Nephron progenitor cell (in vitro differentiated cells): ENCODE data around the gene ARHGAP33.

ENCODE experiments used
- DNase-seq: peaks from one replicate; pipeline ENCODE4 v3.0.0; 2021
- H3K27ac Mint-ChIP-seq: 2 replicates; pipeline ENCODE4 v1.8.0; 2021; ENCODE audit warnings: mild to moderate bottlenecking, moderate library complexity, mixed read lengths
- H3K27me3 Mint-ChIP-seq: 2 replicates; pipeline ENCODE4 v1.8.0; 2021; ENCODE audit warnings: mild to moderate bottlenecking, low read depth, mixed read lengths; ENCODE audit not compliant: poor library complexity
- H3K36me3 Mint-ChIP-seq: 2 replicates; pipeline ENCODE4 v1.8.0; 2021; ENCODE audit warnings: low read depth, mixed read lengths
- H3K4me1 Mint-ChIP-seq: 2 replicates; pipeline ENCODE4 v1.8.0; 2021; ENCODE audit warnings: mixed read lengths
- H3K4me3 Mint-ChIP-seq: 2 replicates; pipeline ENCODE4 v1.8.0; 2021; ENCODE audit warnings: mild to moderate bottlenecking, moderate library complexity, mixed read lengths
- H3K9me3 Mint-ChIP-seq: 2 replicates; pipeline ENCODE4 v1.8.0; 2021; ENCODE audit warnings: mild to moderate bottlenecking, moderate library complexity, mixed read lengths
- TF ChIP-seq, protein P1 (sequence below): fragments of 200-600 bp; sonication (generic); IDR thresholded peaks from 2 replicates; pipeline ENCODE4 v1.5.0; 2021; ENCODE audit warnings: antibody characterized with exemption

Gene ARHGAP33

DNA sequence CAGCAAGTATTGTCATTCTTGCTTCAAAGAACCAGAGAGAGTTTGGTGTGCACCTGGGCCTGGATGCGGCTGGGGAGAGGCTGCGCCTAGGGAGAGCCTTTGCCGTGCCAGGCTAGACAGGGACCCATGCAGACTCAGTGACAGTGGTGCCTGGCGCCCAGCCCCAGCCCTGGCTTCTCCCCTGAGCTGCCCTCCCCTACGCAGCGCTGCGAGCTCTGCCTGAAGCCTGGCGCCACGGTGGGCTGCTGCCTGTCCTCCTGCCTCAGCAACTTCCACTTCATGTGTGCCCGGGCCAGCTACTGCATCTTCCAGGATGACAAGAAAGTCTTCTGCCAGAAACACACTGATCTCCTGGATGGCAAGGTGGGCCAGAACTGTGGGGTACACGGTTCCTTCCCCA lies 45.6 kb upstream of the ARHGAP33 start:
- Mint-ChIP-seq H3K4me3 (no peak overlapping the region), H3K4me1 (no peaks in the 10 kb centered on the region), H3K36me3 (peaks cover 48% of the 10 kb centered on the region), H3K27me3 (no peaks in the 10 kb centered on the region), H3K27ac (no peak overlapping the region), H3K9me3 (no peaks in the 10 kb centered on the region)
- TF ChIP-seq, protein P1, sequence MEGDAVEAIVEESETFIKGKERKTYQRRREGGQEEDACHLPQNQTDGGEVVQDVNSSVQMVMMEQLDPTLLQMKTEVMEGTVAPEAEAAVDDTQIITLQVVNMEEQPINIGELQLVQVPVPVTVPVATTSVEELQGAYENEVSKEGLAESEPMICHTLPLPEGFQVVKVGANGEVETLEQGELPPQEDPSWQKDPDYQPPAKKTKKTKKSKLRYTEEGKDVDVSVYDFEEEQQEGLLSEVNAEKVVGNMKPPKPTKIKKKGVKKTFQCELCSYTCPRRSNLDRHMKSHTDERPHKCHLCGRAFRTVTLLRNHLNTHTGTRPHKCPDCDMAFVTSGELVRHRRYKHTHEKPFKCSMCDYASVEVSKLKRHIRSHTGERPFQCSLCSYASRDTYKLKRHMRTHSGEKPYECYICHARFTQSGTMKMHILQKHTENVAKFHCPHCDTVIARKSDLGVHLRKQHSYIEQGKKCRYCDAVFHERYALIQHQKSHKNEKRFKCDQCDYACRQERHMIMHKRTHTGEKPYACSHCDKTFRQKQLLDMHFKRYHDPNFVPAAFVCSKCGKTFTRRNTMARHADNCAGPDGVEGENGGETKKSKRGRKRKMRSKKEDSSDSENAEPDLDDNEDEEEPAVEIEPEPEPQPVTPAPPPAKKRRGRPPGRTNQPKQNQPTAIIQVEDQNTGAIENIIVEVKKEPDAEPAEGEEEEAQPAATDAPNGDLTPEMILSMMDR, result no peak
- no peak for DNase-seq

DNA sequence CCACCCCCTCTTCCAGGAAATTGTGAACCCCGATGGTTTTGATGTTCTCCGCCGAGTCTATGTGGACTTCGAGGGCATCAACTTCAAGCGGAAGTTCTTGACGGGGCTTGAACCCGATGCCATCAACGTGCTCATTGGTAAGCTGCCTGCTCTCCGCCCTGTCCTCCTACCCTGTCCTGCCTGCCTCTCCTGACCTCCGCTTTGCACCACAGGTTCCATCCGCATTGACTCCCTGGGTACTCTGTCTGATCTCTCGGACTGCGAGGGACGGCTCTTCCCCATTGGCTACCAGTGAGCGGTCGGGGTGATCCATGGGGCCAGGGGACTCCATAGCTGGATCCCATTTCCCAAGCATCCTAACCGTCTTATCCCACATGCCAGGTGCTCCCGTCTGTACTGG lies 45.0 kb upstream of the ARHGAP33 start:
- Mint-ChIP-seq H3K4me1 (no peaks in the 10 kb centered on the region), H3K27ac (no peak overlapping the region), H3K27me3 (peaks cover 3% of the 10 kb centered on the region), H3K9me3 (no peaks in the 10 kb centered on the region), H3K36me3 (peaks cover 49% of the 10 kb centered on the region), H3K4me3 (no peak overlapping the region)
- DNase-seq, result no peak
- TF ChIP-seq, protein P1, result no peak

DNA sequence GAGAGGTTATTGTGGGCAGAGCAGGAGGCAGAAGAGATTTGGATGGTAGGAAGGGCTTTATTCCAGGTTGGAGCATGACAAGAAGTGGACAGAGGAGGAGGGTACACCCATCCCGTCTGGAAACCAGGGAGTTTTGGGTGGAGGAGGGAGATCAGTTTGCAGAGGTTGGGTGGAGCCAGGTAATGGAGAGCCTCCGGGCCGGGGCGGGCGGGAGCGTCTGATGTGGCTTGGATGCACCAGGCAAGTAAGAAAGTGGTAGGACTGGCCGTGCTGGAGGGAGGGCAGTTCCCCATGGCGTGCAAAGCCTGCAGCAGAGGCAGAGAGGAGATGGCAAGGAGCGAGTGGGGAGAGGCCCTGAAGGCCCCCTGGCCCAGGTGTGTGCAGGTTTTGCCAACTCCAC lies 44.0 kb upstream of the ARHGAP33 start:
- TF ChIP-seq, protein P1, result no peak
- no peaks in the 10 kb centered on the region for H3K4me1 Mint-ChIP-seq
- peaks cover 50% of the 10 kb centered on the region for H3K36me3 Mint-ChIP-seq
- peak overlapping the region; percentile 24 for H3K27ac Mint-ChIP-seq
- no peaks in the 10 kb centered on the region for H3K9me3 Mint-ChIP-seq
- H3K4me3 Mint-ChIP-seq, result no peak overlapping the region
- peaks cover 3% of the 10 kb centered on the region for H3K27me3 Mint-ChIP-seq
- no peak for DNase-seq

DNA sequence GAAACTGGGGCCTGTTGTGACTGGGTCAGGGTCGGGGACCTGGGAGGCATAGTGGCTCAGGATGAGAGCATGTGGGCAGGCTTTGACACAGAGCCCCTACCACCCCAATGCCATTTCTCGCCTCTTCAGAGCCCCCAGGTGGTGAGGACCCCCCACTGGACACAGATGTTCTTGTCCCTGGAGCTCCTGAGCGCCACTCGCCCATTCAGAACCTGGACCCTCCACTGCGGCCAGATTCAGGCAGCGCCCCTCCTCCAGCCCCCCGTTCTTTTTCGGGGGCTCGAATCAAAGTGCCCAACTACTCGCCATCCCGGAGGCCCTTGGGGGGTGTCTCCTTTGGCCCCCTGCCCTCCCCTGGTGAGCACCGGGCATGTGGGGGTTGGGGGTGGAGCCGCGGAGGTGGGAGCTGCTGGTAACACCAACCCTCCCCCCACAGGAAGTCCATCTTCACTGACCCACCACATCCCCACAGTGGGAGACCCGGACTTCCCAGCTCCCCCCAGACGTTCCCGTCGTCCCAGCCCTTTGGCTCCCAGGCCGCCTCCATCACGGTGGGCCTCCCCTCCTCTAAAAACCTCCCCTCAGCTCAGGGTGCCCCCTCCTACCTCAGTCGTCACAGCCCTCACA lies 43.5 kb upstream of the ARHGAP33 start:
- Mint-ChIP-seq H3K36me3 (peaks cover 52% of the 10 kb centered on the region), H3K4me1 (no peaks in the 10 kb centered on the region), H3K27ac (no peak overlapping the region), H3K27me3 (peaks cover 3% of the 10 kb centered on the region), H3K4me3 (no peak overlapping the region), H3K9me3 (no peaks in the 10 kb centered on the region)
- TF ChIP-seq, protein P1, result no peak
- DNase-seq, result no peak

DNA sequence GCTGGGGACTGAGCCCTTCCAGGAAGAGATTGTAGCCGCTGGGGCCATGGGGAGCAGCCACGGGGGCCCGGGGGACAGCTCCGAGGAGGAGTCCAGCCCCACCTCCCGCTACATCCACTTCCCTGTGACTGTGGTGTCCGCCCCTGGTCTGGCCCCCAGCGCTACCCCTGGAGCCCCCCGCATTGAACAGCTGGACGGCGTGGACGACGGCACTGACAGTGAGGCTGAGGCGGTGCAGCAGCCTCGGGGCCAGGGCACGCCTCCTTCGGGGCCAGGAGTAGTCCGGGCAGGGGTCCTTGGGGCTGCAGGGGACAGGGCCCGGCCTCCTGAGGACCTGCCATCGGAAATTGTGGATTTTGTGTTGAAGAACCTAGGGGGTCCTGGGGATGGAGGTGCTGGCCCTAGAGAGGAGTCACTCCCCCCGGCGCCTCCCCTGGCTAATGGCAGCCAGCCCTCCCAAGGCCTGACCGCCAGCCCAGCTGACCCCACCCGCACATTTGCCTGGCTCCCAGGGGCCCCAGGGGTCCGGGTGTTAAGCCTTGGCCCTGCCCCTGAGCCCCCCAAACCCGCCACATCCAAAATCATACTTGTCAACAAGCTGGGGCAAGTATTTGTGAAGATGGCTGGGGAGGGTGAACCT lies 42.7 kb upstream of the ARHGAP33 start:
- no peak overlapping the region for H3K27ac Mint-ChIP-seq
- H3K9me3 Mint-ChIP-seq, result no peaks in the 10 kb centered on the region
- H3K4me3 Mint-ChIP-seq, result no peak overlapping the region
- DNase-seq, result no peak
- TF ChIP-seq, protein P1, result no peak
- H3K36me3 Mint-ChIP-seq, result peaks cover 56% of the 10 kb centered on the region
- H3K4me1 Mint-ChIP-seq, result no peaks in the 10 kb centered on the region
- peaks cover 3% of the 10 kb centered on the region for H3K27me3 Mint-ChIP-seq
